ENCODE results near the gene SLC7A11.

The SLC7A11 gene

DNA sequence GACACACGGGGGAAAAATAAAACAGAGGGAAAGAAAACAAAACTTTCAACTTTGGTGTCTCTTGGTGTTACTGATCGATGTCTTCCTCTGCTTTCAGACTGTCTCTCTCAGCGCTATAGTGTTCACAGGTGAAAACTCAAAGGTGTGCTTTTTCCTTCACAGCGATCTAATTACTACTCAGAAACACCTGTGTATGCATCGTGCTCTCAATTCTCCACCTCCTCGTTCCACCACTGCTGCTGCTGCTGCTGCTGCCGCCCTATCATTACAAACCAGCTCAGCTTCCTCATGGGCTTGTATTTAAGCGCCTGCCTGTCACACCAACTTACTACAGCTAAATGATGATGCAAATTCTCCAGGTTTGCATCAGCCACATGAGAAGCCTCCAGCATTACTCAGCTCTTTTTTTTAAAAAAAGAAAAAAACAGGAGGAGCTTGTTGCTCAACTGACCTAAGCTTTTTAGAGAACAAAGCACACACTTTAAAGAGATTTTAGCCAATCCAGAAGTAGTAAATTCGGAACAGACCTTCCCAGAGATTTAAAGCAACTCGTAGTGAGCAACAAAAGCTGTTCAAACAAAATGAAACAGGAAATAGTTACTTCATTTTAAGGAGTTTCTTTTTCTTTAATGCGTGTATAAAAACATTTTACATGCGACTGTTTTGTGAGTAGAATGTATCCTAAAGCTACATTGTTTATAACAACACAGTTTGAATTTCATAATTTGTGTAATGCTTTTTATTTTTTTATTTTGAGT, at the start of gene SLC7A11:
Gene SLC7A11 (minus strand): TSS at position 274 of the 758 bp plus-strand sequence. CDS start 280 bp downstream, outside the sequence.
- peak; percentile 74 for DNase-seq

DNA sequence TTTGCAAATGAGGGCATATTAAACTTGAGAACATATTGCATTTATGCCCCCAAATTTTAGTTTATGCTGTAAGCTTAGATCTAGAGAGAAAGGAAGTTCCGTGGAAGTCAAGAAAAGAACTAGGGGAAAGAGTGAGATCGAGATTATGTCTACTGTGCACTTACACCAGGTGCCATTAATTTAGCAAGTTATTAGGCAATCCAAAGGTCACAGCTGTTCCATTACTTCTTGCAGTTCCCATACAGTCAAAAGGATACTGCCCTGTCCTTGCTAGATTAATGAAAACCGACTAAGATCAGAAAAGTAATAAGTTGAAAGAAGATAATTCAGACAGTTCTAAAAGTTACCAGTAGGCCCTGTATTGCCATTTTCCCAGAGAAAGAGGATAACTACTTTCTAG, 49.3 kb upstream of the SLC7A11 start:
- no peak for DNase-seq

DNA sequence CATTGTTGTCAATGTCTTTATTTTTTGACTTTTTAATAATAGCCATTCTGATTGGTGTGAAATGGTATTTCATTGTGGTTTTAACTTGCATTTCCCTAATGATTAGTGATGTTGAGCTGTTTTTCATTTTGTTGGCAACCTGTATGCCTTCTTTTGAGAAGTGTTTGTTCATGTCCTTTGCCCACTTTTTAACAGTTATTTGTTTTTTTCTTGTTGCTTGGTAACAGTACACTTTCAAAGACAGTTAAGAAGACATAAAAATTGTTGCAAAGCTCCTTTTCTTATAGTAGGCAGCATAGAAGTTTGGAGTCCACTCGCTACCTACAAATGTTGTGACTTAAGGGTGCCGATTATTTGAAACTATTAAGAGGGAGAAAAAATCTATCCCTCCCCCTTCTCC, 48.7 kb upstream of the SLC7A11 start:
- DNase-seq = no peak

DNA sequence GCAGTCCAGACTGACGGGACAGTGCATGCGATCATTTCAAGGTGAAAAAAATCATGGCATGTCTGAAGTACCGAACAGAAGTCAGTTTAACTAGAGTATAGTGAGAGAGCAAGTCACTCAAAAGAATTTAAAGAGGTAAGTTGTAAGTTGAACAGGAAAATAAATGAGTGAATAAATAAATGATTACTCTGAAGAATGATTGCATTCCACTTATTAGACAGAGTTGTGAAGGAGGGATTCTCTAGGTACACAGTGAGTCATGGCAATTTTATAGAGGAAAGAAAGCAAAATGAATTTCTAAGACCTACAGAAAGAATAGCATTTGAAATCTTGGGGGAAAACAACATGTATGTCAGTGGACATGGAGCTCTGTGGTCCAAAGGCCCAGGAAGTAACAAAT, 37.1 kb upstream of the SLC7A11 start:
- no peak for DNase-seq

DNA sequence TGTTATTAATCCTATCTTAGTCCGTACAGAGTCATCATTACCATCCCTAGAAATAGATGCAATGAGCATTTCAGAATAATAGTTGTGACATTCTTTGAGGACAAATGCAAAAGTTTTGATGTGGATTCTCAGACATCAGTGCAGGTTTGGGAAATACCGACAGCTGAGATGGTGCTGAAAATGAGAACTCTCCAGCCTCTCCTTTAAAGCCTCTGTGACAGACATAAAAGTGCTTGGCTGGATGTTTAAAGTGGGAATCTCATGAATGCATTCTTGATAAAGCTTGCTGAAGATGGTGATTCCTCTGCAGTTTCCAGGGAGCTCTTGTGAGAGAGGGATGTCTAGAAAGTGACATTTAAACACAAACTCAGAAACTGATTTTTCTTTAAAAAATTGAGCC, 35.0 kb upstream of the SLC7A11 start:
- no peak for DNase-seq

DNA sequence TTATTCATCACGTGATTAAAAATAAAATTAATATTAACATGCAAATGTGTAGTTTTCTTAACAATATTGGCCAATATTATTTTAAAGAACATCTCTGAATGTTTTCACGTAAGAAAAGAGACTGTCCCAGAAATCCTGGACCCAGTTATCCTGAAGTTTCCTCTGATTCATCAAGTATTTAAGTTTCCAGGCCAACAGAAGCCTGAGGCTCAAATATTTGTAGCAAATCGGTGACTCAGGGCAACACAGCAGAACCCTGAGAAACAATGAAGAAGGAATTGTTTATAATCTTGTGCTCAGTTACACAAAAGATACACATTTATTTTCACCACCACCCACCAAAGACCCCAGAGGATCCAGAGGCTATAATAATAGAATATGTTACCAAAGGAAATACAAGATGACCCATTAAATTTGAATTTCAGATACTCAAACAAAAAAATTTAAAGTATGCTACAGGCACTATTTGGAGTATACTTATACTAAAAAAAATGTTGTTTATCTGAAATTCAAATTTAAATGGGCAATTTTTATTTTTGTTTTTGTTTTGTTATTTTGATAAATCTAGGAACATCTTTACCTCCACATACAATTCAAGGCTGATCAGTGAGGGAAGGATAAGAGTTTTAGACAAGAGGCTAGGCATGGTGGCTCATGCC, 33.9 kb upstream of the SLC7A11 start:
- DNase-seq = no peak

DNA sequence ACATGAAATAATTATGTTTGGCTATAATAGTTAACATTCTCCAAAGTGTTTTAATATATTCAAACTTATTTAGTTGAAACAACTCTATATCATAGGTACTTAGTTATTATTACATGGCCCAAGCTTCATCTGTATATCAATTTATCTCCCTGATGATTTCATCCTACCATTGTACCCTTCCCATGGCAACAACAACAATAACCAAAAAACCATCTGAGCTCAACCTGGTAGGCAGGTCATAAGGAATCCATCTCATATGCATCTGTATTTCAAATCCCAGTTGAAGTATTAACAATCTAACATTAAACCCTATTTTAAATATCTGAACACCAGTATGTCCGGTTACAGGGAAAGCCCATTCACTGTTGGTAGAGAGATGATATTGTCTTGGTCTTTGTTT, 33.1 kb upstream of the SLC7A11 start:
- no peak for DNase-seq

DNA sequence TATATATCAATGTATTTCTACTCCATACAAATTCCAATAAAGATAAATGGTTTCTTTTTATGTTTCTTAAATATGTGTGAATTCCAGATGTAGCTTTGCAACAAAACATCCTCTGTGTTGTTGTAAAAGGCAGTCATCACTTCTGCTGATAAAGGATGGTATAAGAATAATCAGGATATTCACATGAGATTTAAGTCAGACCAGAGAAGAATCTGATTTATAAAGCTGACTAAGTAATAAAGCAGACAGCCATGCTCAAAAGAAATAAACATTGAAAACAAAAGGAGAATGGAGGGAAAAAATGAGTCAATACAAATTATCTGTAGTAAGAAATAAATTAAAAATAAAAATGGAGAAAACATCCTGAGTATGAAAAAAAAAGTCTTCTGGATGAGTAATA, 27.0 kb upstream of the SLC7A11 start:
- no peak for DNase-seq

DNA sequence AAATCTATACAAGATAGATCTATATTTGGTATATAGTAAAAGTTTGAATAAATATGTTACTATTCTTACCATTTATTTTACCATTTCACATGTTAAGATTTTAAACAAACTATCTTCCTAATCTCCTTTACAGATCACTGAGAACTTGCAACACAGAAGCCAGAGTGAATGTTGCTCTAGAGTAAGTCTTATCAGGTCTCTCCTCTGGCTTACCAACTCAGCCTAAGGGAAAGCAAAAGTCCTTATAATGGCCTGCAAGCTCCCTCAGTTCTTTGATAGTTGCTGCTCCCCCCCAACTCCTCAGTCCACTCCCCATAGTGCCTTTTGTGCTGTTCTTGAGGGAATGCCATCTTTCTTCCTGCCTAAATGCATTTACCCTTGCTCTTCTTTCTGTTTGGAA, 25.7 kb upstream of the SLC7A11 start:
- no peak for DNase-seq

DNA sequence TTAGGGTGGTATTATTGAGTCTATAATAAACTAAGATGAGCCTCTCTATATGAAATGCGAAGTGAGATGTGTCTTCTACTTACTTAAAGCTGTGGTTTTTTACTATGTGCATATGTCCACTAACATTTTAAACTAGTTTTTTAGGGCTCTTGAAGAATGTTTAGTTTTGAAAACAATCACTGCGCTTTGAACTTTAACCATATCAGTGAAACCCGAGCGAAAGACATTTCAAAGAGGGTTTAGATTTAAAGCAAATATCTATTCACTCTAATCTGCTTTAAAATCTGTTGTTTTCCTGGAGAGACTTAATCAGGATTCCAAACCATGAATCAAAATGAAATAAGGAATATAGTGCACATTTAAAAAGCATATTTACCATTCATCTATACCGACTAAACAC, 24.8 kb upstream of the SLC7A11 start:
- DNase-seq = no peak

DNA sequence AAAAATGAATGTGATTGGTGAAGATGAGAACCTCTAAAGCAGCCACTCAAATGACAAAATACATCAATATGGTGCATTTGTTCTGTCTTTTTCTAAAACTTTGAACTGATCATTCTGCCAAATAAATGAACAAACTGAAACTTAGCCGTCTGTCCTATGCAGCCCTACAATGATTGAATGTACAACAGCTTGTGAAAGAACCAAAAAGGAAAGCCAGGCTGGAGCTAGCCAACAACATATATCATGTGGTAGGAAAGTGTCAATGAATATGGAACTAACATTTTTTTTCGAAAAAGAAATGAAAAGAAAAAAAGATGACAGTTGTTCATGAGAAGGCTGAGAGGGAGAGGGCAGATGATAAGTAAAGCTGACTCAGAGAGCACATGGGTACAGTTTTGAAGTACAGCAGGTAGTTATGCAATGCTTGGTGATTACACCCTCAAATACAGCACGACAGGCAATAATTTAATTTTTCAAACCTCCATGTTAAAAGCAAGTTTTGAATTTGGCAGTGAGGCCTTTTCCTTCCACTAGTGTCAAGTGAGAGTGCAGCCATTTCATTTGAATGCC, 21.2 kb upstream of the SLC7A11 start:
- DNase-seq = no peak

DNA sequence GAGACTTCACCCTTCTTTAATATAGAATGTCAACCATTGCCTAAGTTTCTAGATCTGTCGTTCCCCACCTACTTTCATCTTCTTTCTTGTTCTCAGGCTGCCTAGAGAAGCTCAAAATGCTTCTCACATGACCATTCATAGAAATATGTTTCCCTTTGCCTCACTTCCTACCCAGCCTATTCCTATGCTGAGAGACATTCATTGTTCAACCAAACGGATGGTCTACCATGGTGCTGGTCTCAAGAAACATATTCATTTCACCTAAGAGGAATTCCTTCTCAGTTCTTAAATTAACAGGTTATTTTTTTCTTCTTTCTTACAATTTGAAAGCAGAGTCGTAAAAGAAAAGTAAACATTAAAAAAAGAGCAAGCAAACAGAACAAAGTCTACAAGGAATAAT, 20.3 kb upstream of the SLC7A11 start:
- DNase-seq = no peak

DNA sequence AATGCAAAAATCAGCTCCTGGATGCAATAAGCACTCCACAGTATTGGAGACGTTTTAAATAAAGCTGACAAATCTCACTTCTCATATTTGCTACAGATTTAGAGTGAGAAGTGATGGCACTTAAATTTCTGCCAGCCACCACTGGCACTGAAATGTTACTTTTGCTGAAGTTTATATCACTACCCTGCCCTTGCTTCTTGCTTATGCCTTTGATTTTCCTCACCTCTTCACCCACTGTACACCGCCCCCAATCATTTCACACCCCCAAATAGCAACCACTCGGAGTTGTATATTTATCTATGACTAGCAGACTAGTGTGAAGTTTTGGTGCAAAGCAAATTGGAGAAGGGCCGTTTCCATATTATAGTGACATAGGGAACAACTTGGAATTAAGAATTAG, 19.9 kb upstream of the SLC7A11 start:
- no peak for DNase-seq

DNA sequence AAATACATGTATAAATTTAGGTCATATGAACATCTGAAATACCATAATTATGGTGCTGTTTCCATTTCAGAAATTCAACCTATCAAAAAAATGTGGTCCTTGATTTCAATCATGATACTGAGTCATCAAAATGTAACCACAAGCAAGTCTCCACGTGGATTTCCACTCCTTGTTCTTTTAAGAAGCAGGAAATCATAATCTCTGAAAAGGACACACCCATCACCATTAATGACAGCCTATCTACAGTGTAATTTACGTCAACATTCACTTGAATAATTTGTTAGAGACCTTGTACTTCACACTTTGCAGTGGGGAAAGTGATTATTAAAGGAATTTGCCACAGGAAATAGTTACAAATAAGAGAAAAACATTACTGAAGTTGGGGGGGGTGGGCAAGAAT, 17.7 kb upstream of the SLC7A11 start:
- no peak for DNase-seq

DNA sequence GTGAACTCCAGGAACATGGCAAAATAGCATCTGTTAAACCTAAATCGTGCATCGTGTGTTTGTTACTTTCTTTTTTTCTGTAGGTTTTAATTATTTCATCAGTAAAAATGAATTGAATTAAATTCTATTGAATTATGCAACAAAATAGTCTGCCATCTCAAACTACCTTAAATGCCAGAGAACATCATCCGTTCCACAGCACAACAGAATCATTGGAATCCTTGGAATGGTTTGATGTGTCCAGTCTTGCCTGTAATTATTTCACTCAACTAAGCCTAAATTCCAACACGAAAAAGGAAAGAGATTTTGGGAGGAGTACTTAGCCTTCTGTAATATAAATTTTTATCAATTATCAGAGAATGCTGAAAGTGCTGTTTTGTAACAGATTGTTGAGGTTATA, 17.1 kb upstream of the SLC7A11 start:
- DNase-seq = no peak

DNA sequence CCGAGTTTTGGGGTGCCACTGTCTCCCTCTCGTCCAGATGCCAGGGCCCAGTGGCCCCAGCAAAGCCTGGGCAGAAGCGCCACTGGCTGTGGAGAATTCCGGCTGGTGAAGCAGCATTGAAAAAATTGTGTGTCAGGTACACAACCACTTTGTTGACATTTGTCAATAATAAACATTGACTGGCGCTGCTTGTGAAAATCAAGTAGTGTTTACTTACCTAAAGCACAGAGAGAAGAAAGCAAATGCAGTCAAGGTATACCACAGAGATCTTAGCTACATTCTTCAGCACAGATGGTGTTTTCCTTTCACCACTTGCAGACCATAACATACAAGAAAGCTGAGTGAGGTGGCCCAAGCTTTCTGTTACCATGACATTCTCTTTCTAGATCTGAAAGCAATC, 14.5 kb upstream of the SLC7A11 start:
- no peak for DNase-seq

DNA sequence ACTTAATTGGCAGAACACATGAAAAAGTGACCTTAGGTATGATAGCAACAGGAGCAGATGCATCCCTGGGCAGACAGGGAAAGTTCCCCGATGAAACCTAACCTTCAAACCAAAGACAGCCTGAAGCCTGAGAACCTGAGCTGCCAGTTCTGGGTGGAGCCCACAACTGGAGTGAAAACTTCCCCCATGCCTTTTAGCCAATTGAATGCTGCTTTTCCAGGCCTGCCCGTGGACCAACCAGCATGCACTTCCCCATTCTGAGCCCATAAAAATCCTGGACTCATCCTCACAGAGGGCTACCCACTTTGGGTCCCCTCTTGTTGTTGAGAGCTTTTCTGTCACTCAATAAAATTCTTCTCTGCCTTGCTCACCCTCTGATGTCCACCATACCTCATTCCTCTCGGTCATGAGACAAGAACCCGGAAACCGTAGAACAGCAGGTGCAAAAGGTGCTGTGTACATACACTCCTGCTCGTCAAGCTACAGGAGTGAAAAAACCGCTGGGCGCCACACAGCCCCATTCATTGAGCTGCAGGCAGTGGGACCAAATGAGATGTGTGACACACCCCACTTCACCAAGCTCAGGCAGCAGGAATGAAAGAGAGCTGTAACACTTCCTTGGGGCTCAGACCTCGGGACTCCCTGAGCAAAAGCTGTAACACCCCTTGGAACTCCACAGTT, 13.9 kb upstream of the SLC7A11 start:
- DNase-seq = no peak

DNA sequence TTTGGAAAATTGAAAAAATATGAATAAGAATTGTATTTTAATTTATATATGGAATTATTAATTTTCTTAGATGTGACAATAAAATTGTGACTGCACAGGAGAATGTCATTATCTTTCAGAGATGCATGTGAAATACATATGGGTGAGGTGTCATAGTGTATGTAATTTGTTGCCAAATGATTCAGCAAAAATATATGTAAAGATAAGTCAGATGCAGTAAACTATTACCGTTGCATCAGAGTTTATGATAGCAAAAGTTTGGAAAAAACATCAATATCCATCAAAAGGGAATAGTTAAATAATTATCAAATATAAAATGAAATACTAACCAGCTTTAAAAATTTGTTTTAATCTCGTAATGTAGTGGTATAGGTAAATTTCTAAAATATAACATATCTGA, 10.4 kb upstream of the SLC7A11 start:
- DNase-seq = no peak

DNA sequence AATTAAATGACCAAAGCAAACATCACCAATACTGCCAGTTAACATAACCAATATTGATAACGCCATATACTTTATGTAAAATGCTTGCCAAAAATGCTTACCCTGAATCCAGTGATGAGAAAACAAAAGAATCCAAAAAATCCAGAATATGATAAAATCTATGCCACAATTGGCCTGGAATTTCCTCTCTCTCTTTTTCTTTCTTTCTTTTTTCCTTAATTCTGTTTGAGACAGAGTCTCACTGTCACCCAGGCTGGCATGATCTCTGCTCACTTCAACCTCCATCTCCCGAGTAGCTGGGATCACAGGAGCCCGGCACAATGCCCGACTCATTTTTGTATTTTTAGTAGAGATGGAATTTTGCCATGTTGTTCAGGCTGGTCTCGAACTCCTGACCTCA, 9.8 kb upstream of the SLC7A11 start:
- no peak for DNase-seq

DNA sequence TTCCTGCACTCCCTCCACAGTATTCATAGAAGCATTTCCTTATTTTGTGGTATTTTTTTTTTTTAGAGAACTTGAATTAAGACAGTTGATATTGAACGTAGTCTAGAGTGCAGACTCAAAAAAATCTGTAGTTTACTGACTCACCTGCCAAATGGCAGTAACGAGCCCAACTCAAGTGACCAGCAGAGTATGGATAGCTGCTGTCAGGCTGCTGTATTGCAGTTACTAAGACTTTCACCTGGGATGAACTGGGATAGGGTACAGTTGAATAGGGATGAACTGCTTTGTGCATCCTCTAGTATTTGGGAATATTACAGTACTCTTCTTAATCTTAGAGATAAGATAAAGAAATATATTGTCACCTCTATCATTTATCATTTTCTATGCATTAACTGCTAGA, 7.0 kb upstream of the SLC7A11 start:
- DNase-seq = no peak

DNA sequence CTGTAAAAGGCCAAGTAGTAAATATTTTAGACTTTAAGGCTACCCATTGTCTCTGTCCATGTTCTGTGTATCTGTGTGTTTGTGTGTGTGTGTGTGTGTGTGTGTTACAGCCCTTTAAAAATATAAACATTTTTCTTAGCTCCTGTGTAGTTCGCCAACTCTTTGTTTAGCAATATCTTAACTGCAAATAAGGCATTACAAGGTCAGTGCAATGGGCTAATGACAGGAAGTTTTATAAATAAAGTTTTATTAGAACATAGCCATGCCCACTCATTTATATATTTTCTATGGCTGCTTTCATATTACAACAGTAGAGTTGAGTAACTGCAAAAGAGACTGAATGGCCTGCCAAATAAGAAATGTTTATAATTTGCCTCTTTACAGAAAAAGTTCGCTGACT, 5.9 kb upstream of the SLC7A11 start:
- no peak for DNase-seq

DNA sequence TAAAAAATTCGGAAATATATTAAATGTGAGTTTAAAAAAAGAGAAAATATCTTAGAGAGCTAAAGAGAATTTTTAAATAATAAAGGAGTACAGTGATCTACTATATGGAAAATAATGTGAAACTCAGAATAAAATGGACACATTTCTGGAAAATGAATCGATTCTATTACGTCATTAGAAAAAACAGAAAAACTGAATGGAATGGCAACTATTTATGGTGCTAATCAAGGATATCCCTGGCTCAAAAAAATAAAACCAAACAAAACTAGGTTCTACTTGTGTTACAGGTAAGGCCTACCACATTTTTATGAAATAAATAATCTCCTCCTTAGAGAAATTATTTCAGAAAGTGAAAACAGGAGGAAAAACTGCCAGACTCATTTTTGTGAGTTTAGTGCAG, 5.5 kb upstream of the SLC7A11 start:
- no peak for DNase-seq

DNA sequence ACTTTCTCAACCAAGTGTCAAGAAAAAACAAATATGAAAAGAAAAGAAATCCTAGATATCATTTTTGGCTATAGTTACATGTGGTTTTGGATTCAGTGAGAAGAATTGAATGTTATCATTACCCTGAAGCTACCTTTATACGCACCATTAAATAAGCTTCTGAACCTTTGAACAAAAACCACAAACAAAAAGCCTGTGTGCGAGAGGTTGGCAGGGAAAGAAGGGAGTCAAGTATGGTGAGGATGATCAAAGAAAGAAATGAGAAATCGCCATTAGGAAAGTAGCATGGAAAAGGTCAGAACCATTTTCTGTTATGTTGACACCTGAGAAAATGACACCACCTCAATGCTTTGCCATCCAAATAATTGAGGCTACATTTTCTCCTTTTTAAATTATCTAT, 1.2 kb upstream of the SLC7A11 start:
- DNase-seq = no peak

DNA sequence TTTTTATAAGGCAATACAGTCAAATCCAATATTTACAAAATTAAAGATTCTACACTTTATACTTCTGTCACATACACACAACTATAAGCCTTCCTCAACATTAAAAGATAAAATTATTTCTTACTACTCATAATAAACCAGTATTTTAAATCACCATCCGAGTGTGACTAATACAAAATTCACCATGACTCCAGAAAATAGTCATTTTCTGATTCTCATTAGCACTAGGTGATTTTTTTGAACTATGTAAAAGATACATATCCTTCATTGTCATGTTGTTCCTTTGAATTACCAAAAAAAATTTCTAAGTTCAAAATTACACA, 646 bp upstream of the SLC7A11 start:
- DNase-seq = no peak
